Stimulated activated CD4-positive, alpha-beta T cell treated with anti-CD3 and anti-CD28 coated beads, Interleukin-2, amount 100 ng/mL, for 4 hours (primary cell): ENCODE data around the gene CDY1.
"Not testable (repeated sequence)": the region's sequence is repeated elsewhere in the genome, so short reads cannot be mapped to it uniquely, and the experiment has no call there.

Source experiments
- DNase-seq: peaks from one replicate; pipeline ENCODE4 v3.0.0-alpha.2; 2020; ENCODE audit warnings: low read depth

The CDY1 gene, protein sequence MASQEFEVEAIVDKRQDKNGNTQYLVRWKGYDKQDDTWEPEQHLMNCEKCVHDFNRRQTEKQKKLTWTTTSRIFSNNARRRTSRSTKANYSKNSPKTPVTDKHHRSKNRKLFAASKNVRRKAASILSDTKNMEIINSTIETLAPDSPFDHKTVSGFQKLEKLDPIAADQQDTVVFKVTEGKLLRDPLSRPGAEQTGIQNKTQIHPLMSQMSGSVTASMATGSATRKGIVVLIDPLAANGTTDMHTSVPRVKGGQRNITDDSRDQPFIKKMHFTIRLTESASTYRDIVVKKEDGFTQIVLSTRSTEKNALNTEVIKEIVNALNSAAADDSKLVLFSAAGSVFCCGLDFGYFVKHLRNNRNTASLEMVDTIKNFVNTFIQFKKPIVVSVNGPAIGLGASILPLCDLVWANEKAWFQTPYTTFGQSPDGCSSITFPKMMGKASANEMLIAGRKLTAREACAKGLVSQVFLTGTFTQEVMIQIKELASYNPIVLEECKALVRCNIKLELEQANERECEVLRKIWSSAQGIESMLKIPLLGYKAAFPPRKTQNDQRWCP

DNA sequence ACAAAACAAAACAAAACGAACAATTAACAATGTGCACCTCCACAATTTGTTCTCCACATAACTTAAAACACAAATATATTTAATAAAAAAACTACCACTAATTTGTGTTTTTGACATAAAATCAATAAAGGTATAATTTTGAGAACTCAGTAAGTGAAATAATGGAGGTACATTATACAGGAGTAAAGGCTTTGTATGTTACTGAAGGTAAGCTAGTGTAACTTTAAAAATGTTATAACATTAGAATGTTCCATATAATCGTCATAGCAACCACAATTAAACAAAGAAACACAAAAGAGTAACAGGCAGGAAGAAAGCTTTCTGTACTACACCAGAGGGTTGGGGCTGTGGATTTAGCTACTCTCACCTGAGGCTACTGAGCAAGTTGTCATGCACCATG is at the start of gene CDY1:
Gene CDY1 (plus strand): TSS at position 301 of the 400 bp plus-strand sequence. CDS start 326 bp downstream, outside the sequence.
- DNase-seq, result not testable (repeated sequence)

DNA sequence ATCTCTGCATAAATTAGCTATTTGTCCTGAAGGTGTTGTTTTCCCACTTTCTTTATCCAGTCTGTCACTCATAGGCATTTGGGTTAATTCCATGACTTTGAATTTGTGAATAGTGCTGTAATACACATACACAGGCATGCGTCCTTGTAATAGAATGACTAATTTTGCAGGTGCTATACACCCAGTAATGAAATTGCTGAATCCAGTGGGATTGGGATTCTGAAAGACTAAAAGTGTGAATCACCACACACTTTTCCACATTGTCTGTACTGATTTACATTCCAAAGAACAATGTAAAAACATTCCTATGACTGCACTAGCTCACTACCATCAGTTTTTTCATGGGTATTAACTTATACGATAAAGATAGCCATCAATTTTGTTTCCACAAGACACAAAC is 28.6 kb upstream of the CDY1 start:
- DNase-seq, result not testable (repeated sequence)

DNA sequence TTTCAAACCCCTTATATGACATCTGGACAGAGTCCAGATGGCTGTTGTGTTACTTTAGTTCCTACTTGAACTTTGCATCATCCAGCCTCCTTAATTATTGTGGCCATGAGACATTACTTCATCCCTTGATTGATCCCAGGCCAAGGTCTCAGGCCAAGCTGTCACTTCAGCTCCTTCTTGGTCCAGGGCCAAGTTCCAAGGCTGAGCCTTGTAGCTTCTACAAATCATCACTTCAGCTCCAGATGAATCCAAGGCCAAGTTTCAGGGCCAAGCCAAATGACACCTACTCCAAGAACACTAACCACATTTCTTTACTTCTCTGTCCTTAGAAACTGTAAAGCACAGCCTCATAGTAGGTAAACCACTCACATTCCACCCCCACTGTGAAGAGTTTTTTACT is 1.7 kb upstream of the CDY1 start:
- DNase-seq, result not testable (repeated sequence)

DNA sequence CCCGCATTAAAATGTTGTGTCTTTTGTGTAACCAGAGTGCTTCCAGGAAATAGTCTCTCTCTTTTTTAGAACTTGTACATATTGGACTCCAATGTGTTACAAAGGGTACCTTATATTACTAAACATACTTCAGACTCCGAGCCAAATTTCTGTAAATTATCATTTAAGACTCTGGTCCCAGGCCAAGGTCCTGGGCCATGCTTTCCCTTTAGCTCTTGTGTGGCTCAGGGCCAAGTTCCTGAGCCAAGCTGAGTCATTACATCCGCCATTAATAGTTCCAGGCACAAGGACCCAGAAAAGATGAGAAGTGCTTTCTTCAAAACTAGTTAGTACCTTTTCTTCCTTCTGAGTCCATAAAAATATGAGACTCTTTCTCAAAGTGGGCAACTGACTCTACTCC is 4.6 kb downstream of the CDY1 start:
- not testable (repeated sequence) for DNase-seq

DNA sequence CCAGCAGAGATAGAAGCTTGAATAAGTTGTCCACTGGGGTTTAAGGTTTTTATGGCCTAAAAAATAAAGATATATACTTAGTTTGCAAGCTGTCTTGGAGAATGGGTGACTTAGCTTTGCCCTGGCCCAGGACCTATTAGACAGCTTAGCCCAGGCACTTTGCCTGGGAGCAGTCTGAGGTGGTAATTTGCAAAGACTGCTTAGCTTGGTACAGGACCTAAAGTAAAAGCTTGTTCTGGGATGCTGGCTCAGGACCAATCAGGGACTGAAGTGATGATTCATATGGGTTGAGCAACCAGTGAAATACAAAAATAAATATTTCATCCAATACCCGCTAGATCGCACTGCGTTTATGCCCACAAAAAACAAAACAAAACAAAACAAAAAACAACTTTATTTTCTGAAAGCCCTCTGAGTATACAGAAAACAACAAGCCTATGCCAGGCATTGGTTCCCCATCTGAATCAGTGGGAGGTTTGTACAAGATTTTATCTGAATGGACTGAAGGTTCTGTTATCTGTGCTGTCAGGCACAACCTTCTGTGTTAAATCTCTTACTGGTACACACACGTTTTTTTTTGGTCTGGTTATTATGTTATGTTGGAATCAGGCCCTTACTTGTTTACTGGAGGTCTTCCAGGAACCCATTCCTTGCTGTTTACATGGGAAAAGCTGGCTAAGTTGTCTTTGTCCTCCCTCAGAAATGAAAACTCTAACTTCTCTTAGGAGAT is 8.6 kb downstream of the CDY1 start:
- not testable (repeated sequence) for DNase-seq

DNA sequence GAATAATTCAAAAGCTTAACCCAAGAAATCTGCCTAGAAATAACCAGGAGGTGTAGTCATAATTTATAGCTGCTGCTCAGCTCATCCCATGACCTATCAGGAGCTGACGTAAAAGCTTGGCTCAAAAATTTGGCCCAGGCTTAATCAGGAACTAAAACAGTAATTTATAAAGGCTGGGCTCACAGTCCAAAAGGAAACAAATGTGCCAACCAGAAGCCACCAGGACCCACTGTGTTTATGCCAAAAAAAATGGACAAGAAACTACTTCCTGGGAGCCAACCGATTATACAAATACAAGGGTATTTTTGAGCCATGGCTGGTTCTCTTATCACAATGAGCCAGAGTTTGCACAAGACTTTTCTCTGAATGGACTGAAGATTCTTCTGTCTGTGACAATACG is 17.9 kb downstream of the CDY1 start:
- not testable (repeated sequence) for DNase-seq

DNA sequence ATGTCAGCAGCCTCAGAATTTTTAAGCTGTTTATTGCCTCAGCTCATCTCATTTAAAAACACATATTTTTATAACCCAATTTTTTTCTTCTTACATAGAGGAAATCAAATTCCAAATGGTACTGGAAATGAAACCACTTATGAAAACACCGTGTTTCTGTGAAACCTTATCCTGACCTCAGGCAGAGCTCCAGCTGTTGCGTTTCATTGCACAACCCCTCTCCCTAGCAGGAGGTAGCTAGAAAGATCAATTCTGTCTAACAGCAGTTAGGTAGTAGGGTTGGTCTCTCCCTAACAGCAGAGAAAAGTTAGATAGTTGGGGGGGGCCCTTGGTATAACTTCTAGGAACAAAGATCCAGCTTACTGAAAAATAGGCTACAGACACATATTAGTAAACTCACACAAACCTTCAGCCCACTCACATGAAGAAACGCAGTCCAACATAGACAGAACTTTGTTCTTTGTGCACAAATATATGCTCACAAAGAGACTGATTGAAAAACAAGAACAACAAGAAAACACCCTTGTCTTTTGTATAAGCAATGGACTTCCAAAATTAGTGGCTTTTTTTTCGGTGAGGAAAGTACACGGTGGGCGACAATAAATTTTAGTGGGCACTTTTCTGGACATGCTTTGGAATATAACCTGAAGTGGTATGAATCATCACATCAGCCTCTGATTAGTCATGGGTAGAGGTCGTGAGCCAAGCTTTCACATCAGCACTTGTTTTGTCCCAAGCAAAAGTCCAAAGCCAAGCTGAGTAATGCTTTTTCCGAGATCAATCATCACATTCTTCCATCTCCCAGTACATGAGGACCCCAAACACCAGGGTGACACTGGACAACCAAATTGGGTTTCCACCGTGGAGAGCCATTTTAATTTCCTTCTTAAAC is 21.4 kb downstream of the CDY1 start:
- DNase-seq, result not testable (repeated sequence)
